ENCODE measurements around the gene STXBP6.

STXBP6 gene

GRCh38 chr14:24851406-24851805, 198.5 kb downstream of the STXBP6 start:
- H3K4me3 ChIP-seq (replicated peaks; ENCODE audit: insufficient read depth, low read length) = no peak overlapping the region
- no peak for DNase-seq (ENCODE audit: low read depth in 1 of 2, low spot score in 1 of 2)

GRCh38 chr14:24850072-24850471, 199.9 kb downstream of the STXBP6 start:
- H3K27me3 ChIP-seq (ENCODE audit: insufficient read depth, poor library complexity, severe bottlenecking) = peaks cover 3% of the 10 kb centered on the region
- TF ChIP-seq POLR2AphosphoS5 (IDR thresholded peaks at IDR 0.05; ENCODE audit: low read depth) = no peak
- TF ChIP-seq SPI1 (IDR thresholded peaks at IDR 0.05; ENCODE audit: borderline replicate concordance, low read depth) = no peak
- no peak for TF ChIP-seq CTCF (IDR thresholded peaks at IDR 0.05; ENCODE audit: insufficient read depth, low read length)
- no peak for TF ChIP-seq REST (IDR thresholded peaks at IDR 0.05; ENCODE audit: insufficient replicate concordance, low read depth)
- TF ChIP-seq GABPA (IDR thresholded peaks at IDR 0.05; ENCODE audit: low read depth) = no peak
- H3K4me3 ChIP-seq (replicated peaks; ENCODE audit: insufficient read depth, low read length) = no peak overlapping the region
- no peak overlapping the region for H3K27ac ChIP-seq (replicated peaks)
- no peak for DNase-seq (ENCODE audit: low read depth in 1 of 2, low spot score in 1 of 2)

More at GRCh38 chr14:24851406-24851805, 198.5 kb downstream of the STXBP6 start:
- Histone ChIP-seq H3K27me3 (ENCODE audit: insufficient read depth, poor library complexity, severe bottlenecking) (peaks cover 1% of the 10 kb centered on the region), H3K27ac (replicated peaks) (no peak overlapping the region)
- TF ChIP-seq GABPA (IDR thresholded peaks at IDR 0.05; ENCODE audit: low read depth) (no peak), SPI1 (IDR thresholded peaks at IDR 0.05; ENCODE audit: borderline replicate concordance, low read depth) (no peak), CTCF (IDR thresholded peaks at IDR 0.05; ENCODE audit: insufficient read depth, low read length) (no peak), POLR2AphosphoS5 (IDR thresholded peaks at IDR 0.05; ENCODE audit: low read depth) (no peak), REST (IDR thresholded peaks at IDR 0.05; ENCODE audit: insufficient replicate concordance, low read depth) (no peak)

GRCh38 chr14:24849471-24849870, 200.5 kb downstream of the STXBP6 start:
- no peak for TF ChIP-seq GABPA (IDR thresholded peaks at IDR 0.05; ENCODE audit: low read depth)
- no peak for TF ChIP-seq POLR2AphosphoS5 (IDR thresholded peaks at IDR 0.05; ENCODE audit: low read depth)

GRCh38 chr14:24848102-24848790, 201.7 kb downstream of the STXBP6 start:
- no peak for DNase-seq (ENCODE audit: low read depth in 1 of 2, low spot score in 1 of 2)
- Histone ChIP-seq H3K27me3 (ENCODE audit: insufficient read depth, poor library complexity, severe bottlenecking) (peaks cover 3% of the 10 kb centered on the region), H3K27ac (replicated peaks) (no peak overlapping the region), H3K4me3 (replicated peaks; ENCODE audit: insufficient read depth, low read length) (no peak overlapping the region)
- no peak for TF ChIP-seq REST (IDR thresholded peaks at IDR 0.05; ENCODE audit: insufficient replicate concordance, low read depth)

More at GRCh38 chr14:24849471-24849870, 200.5 kb downstream of the STXBP6 start:
- Histone ChIP-seq H3K27me3 (ENCODE audit: insufficient read depth, poor library complexity, severe bottlenecking) (peaks cover 3% of the 10 kb centered on the region), H3K27ac (replicated peaks) (no peak overlapping the region), H3K4me3 (replicated peaks; ENCODE audit: insufficient read depth, low read length) (no peak overlapping the region)
- no peak for DNase-seq (ENCODE audit: low read depth in 1 of 2, low spot score in 1 of 2)
